KMS-11 (cell line): ENCODE results near the gene KIF1A.

Experiments used
- H2AFZ ChIP-seq: fragments of 200-600 bp; sonication (generic); 2 replicates; pipeline ENCODE4 v1.6.1; 2016; ENCODE audit warnings: antibody characterized with exemption, mixed run types, low read depth
- H3K27ac ChIP-seq: fragments of 200-600 bp; sonication (generic); 2 replicates; pipeline ENCODE4 v1.6.1; 2016; ENCODE audit warnings: mild to moderate bottlenecking, mixed run types
- H3K27me3 ChIP-seq: fragments of 200-600 bp; sonication (generic); 2 replicates; pipeline ENCODE4 v1.6.1; 2017; ENCODE audit warnings: mild to moderate bottlenecking, low read depth, mixed run types, moderate library complexity; ENCODE audit not compliant: insufficient read depth
- H3K36me3 ChIP-seq: fragments of 200-600 bp; sonication (generic); 2 replicates; pipeline ENCODE4 v1.6.1; 2017; ENCODE audit warnings: mild to moderate bottlenecking, mixed run types; ENCODE audit not compliant: insufficient read depth
- H3K4me1 ChIP-seq: fragments of 200-600 bp; sonication (generic); 2 replicates; pipeline ENCODE4 v1.6.1; 2016; ENCODE audit warnings: mild to moderate bottlenecking, low read depth, mixed run types; ENCODE audit not compliant: poor library complexity, severe bottlenecking
- H3K4me2 ChIP-seq: fragments of 200-600 bp; sonication (generic); 2 replicates; pipeline ENCODE4 v1.7.0; 2016; ENCODE audit warnings: mild to moderate bottlenecking, mixed run types
- H3K4me3 ChIP-seq: fragments of 200-600 bp; sonication (generic); IDR thresholded peaks from 2 replicates; pipeline ENCODE4 v1.6.1; 2017; ENCODE audit warnings: low read depth, low read length, mixed read lengths; ENCODE audit not compliant: insufficient read depth
- H3K79me2 ChIP-seq: fragments of 200-600 bp; sonication (generic); 2 replicates; pipeline ENCODE4 v1.6.1; 2016; ENCODE audit warnings: low read depth, mixed run types; ENCODE audit not compliant: insufficient read depth
- H3K9ac ChIP-seq: fragments of 200-600 bp; sonication (generic); 2 replicates; pipeline ENCODE4 v1.6.1; 2016; ENCODE audit warnings: mild to moderate bottlenecking, mixed run types
- H4K20me1 ChIP-seq: fragments of 200-600 bp; sonication (generic); 2 replicates; pipeline ENCODE4 v1.6.1; 2016; ENCODE audit warnings: mild to moderate bottlenecking, mixed run types; ENCODE audit not compliant: insufficient read depth
- TF ChIP-seq, protein P1 (sequence below): fragments of 200-600 bp; sonication (generic); conservative IDR thresholded peaks from 2 replicates; pipeline ENCODE4 v1.6.1; 2017; ENCODE audit warnings: low read depth, mild to moderate bottlenecking, antibody characterized with exemption, low read length, moderate library complexity, mixed read lengths

KIF1A gene

DNA sequence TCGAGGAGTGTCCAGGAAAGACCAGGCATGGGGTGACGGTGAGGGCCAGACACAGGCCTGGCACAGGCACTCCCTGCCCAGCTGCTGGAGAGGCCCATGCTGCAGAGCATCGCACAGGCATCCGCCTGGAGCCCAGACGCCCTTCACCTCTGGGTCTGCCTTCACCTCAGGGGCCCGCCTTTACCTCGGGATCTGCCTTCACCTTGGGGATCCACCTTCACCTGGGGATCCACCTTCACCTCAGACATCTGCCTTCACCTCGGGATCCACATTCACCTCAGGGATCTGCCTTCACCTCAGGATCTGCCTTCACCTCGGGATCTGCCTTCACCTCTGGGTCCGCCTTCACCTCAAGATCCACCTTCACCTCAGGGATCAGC lies 7.7 kb downstream of the KIF1A start:
- Histone ChIP-seq H3K36me3 (no peaks in the 10 kb centered on the region), H3K9ac (no peak overlapping the region)

DNA sequence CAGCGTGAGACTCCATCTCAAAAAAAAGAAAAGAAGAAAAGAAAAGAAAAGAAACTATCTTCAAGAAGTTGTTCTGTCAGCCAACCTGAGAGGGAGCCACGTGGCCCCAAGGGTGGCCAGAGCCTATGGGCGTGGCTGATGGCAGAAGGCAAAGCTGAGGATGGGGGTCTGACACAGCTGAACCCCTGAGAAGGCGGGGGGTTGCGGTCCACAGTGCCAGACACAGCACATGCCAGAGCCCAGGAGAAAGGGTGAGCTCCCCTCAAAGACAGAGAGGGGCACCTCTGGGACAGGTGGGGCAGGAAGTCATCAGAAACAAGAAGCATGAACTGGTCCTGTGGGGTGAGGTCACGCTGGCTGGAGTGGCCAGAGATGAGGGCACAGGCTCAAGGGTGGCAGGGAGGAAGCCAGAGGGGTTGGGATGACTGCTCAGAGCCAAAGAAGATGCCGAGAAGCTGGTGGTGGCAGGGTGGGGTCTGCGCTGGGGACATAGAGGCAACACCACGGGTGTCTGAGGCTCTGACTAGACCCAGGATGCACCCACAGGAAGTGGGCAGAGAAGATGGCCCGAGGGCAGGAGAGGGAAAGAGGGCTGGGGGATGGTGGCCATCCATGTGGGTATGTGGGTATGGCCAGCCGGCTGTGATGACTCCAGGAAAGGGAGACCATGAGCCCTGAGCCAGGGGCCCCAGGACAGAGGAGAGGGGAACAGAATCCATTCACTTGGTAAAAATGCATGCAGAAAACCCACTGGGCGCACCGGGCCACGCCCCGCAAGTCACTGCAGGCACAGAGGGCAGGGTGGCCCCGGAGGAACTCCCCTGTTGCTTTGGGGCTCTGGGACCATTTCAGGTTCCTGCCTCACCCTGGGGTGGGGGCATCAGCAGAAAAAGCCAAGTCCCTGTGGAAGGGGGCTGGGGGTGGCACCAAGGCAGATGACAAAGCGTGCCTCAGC lies 8.4 kb downstream of the KIF1A start:
- TF ChIP-seq, protein P1, sequence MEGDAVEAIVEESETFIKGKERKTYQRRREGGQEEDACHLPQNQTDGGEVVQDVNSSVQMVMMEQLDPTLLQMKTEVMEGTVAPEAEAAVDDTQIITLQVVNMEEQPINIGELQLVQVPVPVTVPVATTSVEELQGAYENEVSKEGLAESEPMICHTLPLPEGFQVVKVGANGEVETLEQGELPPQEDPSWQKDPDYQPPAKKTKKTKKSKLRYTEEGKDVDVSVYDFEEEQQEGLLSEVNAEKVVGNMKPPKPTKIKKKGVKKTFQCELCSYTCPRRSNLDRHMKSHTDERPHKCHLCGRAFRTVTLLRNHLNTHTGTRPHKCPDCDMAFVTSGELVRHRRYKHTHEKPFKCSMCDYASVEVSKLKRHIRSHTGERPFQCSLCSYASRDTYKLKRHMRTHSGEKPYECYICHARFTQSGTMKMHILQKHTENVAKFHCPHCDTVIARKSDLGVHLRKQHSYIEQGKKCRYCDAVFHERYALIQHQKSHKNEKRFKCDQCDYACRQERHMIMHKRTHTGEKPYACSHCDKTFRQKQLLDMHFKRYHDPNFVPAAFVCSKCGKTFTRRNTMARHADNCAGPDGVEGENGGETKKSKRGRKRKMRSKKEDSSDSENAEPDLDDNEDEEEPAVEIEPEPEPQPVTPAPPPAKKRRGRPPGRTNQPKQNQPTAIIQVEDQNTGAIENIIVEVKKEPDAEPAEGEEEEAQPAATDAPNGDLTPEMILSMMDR, result no peak
- Histone ChIP-seq H2AFZ (no peak overlapping the region), H3K36me3 (no peaks in the 10 kb centered on the region), H3K9ac (no peak overlapping the region), H3K4me1 (no peaks in the 10 kb centered on the region), H3K4me2 (no peak overlapping the region), H3K27ac (no peak overlapping the region), H4K20me1 (no peaks in the 10 kb centered on the region), H3K79me2 (no peaks in the 10 kb centered on the region), H3K27me3 (peaks cover 16% of the 10 kb centered on the region; the same call in 1 of the 2 replicates), H3K4me3 (no peak overlapping the region)

More for the DNA sequence above, 7.7 kb downstream of the KIF1A start:
- Histone ChIP-seq H2AFZ (no peak overlapping the region), H3K79me2 (no peaks in the 10 kb centered on the region), H3K27ac (no peak overlapping the region), H3K4me2 (no peak overlapping the region), H3K27me3 (peaks cover 14% of the 10 kb centered on the region; the same call in 1 of the 2 replicates), H3K4me3 (no peak overlapping the region), H3K4me1 (no peaks in the 10 kb centered on the region), H4K20me1 (no peaks in the 10 kb centered on the region)
- TF ChIP-seq, protein P1, result no peak

DNA sequence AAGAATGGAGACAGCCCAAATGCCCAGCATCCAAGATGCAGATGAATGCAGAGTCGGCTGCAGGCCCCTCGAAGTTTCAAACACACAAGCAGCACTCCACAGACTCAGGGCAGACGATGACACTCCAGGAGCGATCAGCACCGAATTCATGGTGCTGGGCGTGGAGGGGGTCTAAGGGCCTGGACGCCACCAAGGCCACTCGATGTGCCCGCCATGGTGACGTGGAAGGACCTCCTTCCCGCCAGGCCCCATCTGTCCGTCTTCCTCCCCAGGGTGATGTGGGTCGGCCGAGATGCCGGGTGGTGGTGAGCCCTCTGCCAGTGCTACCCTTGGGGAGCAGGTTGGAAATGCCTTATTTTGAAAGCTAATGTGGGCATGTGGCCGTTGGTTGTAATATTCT lies 9.4 kb downstream of the KIF1A start:
- H3K79me2 ChIP-seq, result no peaks in the 10 kb centered on the region
- no peak overlapping the region for H3K4me2 ChIP-seq
- TF ChIP-seq, protein P1, result no peak
- no peaks in the 10 kb centered on the region for H4K20me1 ChIP-seq
- no peak overlapping the region for H3K27ac ChIP-seq
- no peak overlapping the region for H2AFZ ChIP-seq
- H3K36me3 ChIP-seq, result no peaks in the 10 kb centered on the region
- no peaks in the 10 kb centered on the region for H3K4me1 ChIP-seq
- no peak overlapping the region for H3K9ac ChIP-seq
- peaks cover 21% of the 10 kb centered on the region; the same call in 1 of the 2 replicates for H3K27me3 ChIP-seq
- H3K4me3 ChIP-seq, result no peak overlapping the region

DNA sequence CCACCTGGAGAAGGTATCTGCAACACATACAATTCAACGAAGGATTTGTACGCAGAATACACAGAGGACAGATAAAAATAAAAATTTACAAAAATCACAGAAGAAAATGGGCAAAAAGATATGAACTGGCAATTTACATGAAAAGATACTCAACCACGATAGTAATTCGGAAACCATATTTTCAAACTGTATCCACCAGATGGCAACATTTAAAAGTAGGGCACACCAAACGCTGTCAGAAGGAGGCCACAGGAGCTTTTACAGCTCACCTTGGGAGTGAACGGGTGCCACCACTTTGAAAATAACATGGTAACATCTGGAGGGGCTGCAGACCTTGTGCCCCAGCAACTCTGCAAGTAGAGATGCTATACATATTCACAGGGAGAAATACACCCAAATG lies 9.8 kb downstream of the KIF1A start:
- TF ChIP-seq, protein P1, result no peak
- H3K79me2 ChIP-seq, result no peaks in the 10 kb centered on the region
- H4K20me1 ChIP-seq, result no peaks in the 10 kb centered on the region
- no peak overlapping the region for H3K9ac ChIP-seq
- no peak overlapping the region for H3K4me3 ChIP-seq
- H3K4me2 ChIP-seq, result no peak overlapping the region
- H2AFZ ChIP-seq, result no peak overlapping the region
- H3K36me3 ChIP-seq, result no peaks in the 10 kb centered on the region
- peaks cover 25% of the 10 kb centered on the region; the same call in 1 of the 2 replicates for H3K27me3 ChIP-seq
- no peaks in the 10 kb centered on the region for H3K4me1 ChIP-seq
- no peak overlapping the region for H3K27ac ChIP-seq
